Ramos (cell line): ENCODE measurements around the gene RTN4.
"Not testable (repeated sequence)": the region's sequence is repeated elsewhere in the genome, so short reads cannot be mapped to it uniquely, and the experiment has no call there.

Experiments
- in situ Hi-C: fragments of 300-500 bp; cut with MboI; formaldehyde crosslinking; loops from one replicate; pipeline ENCODE4 v1.14.3; 2022; ENCODE audit warnings: low sequenced_read_pairs; ENCODE audit not compliant: unreplicated experiment

Gene RTN4, protein sequence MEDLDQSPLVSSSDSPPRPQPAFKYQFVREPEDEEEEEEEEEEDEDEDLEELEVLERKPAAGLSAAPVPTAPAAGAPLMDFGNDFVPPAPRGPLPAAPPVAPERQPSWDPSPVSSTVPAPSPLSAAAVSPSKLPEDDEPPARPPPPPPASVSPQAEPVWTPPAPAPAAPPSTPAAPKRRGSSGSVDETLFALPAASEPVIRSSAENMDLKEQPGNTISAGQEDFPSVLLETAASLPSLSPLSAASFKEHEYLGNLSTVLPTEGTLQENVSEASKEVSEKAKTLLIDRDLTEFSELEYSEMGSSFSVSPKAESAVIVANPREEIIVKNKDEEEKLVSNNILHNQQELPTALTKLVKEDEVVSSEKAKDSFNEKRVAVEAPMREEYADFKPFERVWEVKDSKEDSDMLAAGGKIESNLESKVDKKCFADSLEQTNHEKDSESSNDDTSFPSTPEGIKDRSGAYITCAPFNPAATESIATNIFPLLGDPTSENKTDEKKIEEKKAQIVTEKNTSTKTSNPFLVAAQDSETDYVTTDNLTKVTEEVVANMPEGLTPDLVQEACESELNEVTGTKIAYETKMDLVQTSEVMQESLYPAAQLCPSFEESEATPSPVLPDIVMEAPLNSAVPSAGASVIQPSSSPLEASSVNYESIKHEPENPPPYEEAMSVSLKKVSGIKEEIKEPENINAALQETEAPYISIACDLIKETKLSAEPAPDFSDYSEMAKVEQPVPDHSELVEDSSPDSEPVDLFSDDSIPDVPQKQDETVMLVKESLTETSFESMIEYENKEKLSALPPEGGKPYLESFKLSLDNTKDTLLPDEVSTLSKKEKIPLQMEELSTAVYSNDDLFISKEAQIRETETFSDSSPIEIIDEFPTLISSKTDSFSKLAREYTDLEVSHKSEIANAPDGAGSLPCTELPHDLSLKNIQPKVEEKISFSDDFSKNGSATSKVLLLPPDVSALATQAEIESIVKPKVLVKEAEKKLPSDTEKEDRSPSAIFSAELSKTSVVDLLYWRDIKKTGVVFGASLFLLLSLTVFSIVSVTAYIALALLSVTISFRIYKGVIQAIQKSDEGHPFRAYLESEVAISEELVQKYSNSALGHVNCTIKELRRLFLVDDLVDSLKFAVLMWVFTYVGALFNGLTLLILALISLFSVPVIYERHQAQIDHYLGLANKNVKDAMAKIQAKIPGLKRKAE

DNA sequence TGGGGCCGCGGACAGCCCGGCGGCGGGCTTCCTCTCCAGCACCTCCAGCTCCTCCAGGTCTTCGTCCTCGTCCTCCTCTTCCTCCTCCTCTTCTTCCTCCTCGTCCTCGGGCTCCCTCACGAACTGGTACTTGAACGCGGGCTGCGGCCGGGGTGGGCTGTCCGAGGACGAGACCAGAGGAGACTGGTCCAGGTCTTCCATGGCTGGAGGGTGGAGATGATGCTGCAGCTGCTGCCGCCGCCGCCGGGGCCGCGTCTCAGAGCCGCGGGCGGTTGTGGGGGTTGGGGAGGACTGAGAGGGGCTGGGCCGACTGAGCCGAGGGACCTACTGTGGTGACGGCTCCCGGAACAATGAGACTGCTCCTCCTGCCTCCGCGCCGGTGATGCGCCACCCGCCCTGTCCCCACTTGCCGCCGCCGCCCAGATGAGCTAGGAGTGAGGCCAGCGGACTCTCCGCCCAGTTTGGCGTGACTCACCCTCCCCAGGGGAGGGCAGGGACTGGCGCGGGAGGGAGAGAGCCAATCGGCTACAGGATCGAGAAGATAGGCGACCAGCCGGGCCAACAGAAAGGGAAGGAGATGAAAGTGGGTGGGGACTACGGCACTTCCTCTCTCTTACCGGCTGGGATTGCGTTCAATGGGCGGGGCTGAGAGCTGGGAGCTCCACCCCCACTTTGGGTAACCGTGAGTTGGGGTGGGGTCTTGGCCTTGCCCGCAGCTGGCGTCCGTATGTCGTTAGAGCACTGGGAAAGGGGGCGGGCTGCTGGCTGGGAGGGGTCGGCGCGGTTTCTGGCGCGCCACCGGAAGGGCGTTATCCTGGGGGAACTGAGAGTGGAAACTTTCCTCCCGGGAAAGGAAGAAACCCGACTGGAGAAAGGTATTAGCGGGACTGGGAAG is at the start of gene RTN4:
TSS of gene RTN4 (minus strand) at position 352 of the 895 bp plus-strand sequence. CDS start at position 201, 151 bp downstream.
- in situ Hi-C loops, result no loop called here

DNA sequence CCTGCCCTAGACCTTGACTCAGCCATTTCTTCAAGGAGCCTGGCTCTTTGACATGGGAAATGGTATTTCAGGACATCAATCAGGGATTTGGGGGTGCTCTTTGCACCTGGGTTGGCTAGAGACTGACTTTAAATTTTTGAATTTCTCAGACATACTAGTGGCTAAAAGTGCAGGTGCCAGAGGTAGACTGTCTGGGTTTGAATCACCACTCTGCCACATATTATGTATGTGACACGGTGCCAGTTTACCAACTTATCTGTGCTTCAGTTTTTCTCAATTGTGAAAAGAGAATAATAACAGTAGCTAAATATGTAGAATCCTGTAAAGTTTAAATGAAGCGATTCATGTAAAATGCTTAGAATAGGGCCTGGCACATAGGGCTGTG is 49.2 kb upstream of the RTN4 start:
- in situ Hi-C loops, result no loop called here

DNA sequence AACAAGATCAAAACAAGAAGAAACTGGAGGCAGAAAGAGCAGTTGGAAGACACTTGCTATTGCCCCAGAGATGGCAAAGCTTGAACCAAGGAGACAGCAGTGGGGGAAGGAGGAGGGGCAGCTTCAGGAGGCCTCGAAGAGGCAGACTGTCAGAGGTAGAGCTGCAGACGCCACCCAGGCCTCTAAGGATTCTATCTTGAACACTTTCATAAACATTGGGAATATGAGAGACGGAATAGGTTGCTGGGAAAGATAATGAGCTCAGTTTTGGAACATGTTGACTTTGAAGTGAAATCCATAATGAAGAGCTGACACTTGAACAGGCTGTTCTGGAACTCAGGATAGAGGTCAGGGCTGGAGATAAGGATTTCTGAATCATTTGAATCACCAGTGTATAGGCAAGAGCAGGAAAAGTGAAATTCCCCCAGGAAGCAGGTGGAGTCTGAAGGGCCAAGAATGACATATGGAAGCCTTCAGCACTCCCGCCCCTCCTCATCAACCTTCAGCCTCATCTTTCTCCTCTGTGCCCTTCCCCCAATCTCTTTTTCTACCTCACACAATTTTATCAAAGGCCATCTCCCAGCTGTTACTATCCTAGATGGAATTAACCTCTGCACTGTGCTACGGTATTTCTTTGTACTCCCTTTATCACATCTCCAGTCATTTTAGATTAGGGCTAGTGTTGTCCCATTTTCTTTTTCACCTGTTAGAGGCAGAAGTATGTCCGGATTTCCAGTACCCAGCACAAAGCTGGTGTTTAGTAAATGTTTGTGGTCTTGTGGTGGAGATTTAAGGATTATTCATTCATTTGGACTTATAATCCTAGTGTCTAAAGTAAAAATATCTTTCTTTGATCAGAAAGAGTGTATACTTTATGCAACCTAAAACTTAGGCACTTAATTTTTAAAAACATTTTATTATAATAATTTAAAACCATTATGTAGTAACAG is 47.5 kb upstream of the RTN4 start:
- in situ Hi-C loops, result no loop called here

DNA sequence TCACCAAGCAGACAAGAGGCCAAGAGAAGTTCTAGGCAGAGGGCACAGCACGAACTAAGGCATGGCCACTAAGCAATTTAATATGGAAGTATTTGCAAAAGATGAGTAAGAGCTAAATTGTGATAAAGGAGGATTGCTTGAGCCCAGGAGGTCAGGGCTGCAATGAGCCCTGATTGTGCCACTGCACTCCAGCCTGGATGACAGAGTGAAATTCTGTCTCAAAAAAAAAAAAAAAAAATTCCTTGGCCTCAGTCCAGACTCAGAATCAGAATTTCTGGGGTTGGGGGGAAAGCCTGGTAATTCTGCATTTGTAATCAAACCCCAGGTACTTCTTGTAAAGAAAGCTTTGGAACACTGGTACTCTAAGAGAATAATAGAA is 46.8 kb upstream of the RTN4 start:
- in situ Hi-C loops, result no loop called here

DNA sequence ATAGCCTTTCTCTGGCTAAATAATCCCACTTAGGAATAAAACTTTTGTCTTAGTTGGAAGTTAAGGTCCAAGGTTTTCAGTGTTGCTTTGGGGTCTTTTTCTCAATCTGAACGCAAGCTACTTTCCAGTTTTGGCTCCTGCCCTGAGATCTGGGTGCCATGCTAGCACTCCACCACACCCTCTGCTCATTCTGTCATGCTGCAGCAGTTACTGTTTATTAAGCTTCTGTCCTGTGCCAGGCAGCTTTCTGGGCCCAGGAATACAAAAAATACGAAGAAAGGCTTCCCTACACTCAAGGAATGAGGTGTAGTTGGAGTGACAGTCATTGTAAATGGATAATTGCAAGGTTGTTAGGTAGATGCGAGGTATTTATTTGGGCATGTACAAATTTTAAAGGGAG is 46.3 kb upstream of the RTN4 start:
- in situ Hi-C loops, result no loop called here

DNA sequence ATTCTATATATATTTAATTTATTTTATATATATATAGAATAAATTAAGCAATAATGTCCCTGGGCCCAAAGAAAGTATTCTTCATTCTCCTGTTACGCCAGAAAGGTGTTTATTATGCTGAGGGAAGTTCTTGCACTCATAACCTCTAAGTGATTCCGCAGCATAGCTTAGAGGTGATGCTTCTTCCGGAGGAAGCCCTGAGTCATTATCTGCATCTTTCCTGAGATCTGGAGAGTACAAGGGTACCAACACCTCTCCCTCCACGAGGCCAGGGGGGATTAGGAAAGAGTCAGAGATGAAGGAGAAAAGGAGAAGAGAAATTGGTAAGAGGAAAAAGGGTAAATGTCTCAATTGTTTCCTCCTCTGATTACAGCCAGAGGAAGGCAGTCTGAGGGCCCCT is 43.1 kb upstream of the RTN4 start:
- in situ Hi-C loops, result no loop called here

DNA sequence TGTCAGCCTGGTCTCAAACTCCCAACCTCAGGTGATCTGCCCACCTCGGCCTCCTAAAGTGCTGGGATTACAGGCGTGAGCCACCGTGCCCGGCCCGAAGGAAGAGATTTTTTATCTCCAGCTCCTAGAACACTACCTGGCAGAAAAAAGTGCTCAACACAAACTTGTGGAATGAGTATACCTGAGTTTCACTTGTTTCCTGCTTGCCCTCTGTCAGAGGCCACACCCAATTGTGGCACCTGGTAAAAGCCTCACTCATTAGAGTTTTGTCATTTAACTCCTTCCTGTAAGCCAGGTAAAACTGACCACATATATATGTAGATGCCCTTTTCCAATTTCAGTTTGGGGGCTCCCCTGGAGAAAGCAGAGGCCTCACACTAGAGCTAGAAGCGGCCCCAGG is 42.2 kb upstream of the RTN4 start:
- in situ Hi-C loops, result no loop called here

DNA sequence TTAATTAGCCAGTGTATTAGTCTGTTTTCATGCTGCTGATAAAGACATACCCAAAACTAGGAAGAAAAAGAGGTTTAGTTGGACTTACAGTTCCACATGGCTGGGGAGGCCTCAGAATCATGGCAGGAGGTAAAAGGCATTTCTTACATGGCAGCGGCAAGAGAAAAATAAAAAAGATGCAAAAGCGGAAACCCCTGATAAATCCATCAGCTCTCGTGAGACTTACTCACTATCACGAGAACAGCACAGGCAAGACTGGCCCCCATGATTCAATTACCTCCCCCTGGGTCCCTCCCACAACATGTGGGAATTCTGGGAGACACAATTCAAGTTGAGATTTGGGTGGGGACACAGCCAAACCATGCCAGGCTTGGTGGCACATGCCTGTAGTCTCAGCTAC is 41.4 kb upstream of the RTN4 start:
- in situ Hi-C loops, result not testable (repeated sequence)

DNA sequence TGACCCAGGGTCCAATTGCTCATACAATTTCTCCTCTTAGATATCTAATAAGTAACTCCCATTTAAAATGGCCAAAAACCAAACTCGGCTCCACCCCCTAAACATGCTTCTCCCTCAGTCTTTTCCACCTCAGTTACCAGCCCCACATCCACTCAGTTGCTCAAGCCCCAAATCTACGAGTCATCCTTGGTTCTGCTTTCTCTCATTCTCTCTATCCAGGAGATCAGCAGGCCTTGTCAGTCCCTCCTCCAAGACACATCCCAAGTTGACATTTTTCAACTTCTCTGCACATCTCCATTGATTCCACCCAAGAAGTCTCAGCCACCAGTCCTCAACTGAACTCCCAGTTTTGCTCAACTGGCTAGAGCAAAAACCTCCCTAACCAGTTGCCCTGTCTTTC is 40.5 kb upstream of the RTN4 start:
- in situ Hi-C loops, result no loop called here

DNA sequence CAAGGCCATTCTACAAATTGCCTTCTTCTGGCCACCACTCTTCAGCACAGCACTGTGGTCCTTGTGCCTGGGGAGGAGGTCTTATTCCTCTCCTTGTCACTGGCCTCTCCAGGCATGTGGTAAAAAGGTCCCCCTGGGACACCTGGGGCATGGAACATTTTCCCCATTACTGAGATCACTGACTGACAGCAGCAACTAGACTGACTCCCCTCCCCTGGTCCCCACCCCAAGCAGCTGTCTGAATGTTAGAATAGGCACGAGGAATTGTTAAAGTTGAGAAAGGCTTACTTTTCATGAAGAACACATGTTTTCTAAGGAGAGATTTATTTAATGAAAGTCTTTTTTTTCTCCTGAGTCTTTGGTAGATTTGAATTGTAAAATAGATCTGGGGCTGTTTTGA is 39.5 kb upstream of the RTN4 start:
- in situ Hi-C loops, result no loop called here

DNA sequence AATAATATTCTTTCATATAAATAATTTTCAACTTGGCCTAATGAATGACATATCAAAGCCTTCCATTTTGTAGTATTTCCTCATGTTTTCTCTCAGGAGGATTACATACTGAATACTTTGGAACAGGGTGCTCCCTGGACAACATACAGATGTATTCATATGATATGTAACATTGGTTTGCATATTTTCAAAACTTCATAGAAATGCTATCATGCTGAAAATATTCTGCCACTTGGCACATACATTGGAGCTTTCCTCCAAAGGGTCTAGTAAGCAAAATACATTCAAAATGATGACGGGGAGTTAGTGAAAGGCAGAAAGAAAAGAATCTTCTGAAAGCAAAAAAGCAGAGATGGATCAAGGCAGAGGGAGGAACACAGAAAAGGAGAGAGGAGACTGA is 38.1 kb upstream of the RTN4 start:
- in situ Hi-C loops, result no loop called here

DNA sequence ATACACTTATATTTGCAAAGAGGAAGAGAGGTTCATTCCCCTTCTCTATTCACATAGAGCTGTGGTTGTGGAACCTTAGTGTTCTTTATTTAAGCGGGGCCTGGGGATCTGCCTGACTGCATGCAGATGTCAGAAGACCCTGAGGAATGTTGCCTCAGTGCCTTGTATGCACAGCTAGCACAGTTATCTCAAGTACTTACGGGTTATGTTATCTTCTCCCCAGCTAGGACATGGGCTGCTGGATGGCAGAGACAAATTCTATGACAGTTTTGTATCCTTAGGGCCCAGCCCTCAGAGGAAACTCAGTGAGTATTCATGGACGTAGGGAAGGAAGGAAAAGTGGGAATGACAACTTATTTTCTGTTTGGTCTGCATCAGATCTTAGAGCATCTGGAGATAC is 37.7 kb upstream of the RTN4 start:
- in situ Hi-C loops, result no loop called here

DNA sequence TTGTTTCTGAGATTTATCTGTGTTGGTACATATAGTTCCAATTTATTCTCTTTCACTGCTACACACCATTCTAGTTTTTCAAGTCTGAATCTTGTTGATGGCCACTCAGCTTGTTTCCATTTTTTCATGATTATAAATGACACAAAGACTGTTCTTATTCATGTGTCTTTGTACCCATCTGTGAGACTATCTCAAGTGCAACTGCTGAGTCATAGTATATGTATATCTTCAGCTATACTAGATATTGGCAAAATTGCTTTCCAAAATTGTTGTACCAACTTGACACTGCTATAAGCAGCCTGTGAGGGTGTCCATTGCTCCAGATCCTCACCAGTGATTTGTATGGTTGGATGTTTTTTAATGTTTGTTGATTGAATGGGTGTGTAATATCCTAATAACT is 37.2 kb upstream of the RTN4 start:
- in situ Hi-C loops, result no loop called here

DNA sequence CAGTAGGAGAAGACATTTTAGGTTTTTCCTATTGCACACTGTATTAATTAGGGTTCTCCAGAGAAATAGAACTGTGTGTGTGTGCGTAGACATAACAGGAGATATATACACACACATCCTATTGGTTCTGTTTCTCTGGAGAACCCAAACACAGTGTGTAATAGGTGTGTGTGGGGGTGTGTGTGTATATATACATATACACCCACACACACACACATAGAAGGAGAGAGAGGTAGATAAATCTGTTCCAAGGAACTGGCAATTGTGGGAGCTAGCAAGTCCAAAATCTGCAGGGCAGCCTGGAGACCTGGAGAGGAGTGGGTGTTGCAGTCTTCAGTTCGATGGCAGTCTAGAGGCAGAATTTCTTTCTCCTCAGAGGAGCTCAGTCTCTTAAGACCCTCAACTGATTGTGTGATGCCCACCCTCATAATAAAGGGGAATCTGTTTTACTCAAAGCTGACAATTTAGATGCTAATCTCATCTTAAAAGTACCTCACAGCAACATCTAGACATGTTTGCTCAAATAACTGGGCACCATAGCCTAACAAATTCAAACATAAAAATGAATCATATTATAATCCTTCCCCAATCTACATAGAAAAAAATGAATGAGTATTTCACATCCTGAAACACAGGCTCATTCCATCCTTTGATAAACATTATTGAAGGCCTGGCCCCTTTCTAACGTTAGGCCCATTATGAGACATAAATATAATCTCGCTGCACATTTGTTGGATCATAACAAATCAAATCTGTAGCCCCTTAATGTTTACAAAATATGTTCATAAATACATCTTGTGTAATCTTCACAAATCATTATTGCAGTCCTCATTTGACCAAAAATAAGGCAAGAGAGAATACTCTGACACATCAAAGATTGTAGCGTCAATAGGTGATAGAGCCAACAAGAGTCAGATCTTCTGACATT is 35.1 kb upstream of the RTN4 start:
- in situ Hi-C loops, result no loop called here

DNA sequence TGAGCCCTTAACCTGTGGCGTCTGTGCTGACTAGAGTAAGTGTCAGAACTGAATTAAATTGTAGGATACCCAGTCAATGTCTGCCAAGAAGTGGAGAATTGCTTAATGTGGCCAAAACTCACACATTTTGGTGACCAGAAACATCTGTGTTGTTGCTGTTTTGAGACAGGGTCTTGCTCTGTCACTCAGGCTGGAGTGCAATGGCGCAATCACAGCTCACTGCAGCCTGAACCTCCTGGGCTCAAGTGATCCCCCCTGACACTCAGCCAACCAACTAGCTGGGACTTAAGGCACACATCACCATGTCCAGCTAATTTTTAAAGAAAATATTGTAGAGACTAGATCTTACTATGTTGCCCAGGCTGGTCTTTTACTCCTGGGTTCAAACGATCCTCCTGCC is 34.4 kb upstream of the RTN4 start:
- in situ Hi-C loops, result no loop called here

DNA sequence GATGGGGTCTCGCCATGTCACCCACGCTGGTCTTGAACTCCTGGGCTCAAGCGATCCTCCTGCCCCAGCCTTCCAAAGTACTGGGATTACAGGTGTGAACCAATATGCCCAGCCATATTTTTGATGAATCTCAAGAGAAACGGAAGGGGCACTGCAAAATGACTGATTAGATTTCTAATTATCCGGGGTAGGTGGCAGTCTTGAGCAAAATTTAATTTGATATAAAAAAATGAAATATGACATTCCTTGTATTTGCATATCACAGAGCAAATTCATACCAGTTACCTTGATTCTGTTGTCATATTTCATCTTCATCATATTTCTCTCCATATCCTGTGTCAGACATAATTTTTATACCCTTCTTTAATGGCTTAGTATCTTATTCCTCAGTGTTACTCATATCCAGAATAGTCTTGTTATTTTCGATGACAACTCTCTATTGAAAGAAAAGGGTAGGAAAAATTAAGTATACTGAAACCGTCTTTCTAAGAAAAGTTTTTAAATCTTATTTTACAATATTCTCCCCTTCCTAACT is 30.0 kb upstream of the RTN4 start:
- in situ Hi-C loops, result no loop called here

DNA sequence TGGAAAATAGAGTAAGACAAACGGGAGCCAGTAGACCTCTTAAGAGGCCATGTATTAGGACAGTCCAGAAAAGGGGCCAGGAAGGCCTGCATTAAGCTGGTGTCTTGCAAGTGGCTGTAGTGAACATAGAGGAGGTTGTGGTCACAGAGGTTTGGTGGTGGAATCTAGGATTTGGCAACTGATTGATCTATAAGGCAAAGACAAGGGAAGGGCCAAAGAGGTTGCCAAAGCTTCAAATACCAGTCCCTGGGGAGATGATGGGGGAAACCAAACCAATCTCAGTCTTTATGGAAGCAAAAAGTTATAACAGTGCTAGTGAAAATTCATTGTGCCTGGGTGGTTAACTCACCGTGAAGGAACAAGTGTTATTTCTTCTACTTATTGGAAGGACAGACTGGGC is 28.7 kb upstream of the RTN4 start:
- in situ Hi-C loops, result no loop called here

DNA sequence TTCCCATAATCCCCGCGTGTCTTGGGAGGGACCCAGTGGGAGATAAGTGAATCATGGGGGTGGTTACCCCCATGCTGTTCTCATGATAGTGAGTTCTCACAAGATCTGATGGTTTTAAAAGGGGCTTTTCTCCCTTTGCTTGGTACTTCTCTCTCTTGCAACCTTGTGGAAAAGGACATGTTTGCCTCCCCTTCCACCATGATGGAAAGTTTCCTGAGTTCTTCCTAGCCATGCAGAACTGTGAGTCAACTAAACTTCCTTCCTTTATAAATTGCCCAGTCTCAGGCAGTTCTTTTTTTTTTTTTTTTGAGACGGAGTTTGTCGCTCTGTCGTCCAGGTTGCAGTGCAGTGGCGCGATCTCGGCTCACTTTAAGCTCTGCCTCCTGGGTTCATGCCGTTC is 26.5 kb upstream of the RTN4 start:
- in situ Hi-C loops, result no loop called here
